Liver (tissue), 3 donors: ENCODE results near the gene IER3IP1.

Experiments used
- EGR1 ChIP-seq, 2 donors: IDR thresholded peaks; 2 replicates each; pipeline ENCODE4 v1.6.1; 2016 to 2018; ENCODE audit warnings: antibody characterized with exemption in 2 of 2, low read depth in 2 of 2
- FOXA1 ChIP-seq: IDR thresholded peaks from 2 replicates; pipeline ENCODE4 v1.6.1; 2016; ENCODE audit warnings: antibody characterized with exemption
- GABPA ChIP-seq, 2 donors: IDR thresholded peaks in 1 of 2; conservative IDR thresholded peaks in 1 of 2; 2 replicates each; pipeline ENCODE4 v1.6.1; 2016; ENCODE audit warnings: antibody characterized with exemption in 2 of 2, mild to moderate bottlenecking in 1 of 2, moderate library complexity in 1 of 2
- RAD21 ChIP-seq, 2 donors: IDR thresholded peaks; 2 replicates each; pipeline ENCODE4 v1.6.1; 2016; ENCODE audit warnings: antibody characterized with exemption in 2 of 2, mild to moderate bottlenecking in 2 of 2
- YY1 ChIP-seq: IDR thresholded peaks from 2 replicates; pipeline ENCODE4 v1.6.1; 2016; ENCODE audit warnings: antibody characterized with exemption, mild to moderate bottlenecking
- TF ChIP-seq, protein P1 (sequence below): IDR thresholded peaks from 2 replicates; pipeline ENCODE4 v1.6.1; 2016; ENCODE audit warnings: antibody characterized with exemption
- TF ChIP-seq, protein P2 (sequence below): fragments of 150-350 bp; IDR thresholded peaks from 2 replicates; pipeline ENCODE4 v1.5.1; 2017; ENCODE audit warnings: improper control_type of control experiment, low read depth, low read length; ENCODE audit not compliant: missing input control
- donor health status: healthy.
- donor health status: healthy.

GRCh38 chr18:47146206-47146605 is 30.0 kb downstream of the IER3IP1 start:
- TF ChIP-seq FOXA1 (no peak), YY1 (no peak), GABPA (IDR thresholded peaks at IDR 0.05 in 1 of 2, conservative IDR thresholded peaks at IDR 0.05 in 1 of 2) (no peak), EGR1 (IDR thresholded peaks at IDR 0.05; ENCODE audit: low read depth in 2 of 2) (no peak), RAD21 (IDR thresholded peaks at IDR 0.05) (no peak)
- TF ChIP-seq, protein P1, sequence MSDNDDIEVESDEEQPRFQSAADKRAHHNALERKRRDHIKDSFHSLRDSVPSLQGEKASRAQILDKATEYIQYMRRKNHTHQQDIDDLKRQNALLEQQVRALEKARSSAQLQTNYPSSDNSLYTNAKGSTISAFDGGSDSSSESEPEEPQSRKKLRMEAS = no peak
- TF ChIP-seq, protein P2, sequence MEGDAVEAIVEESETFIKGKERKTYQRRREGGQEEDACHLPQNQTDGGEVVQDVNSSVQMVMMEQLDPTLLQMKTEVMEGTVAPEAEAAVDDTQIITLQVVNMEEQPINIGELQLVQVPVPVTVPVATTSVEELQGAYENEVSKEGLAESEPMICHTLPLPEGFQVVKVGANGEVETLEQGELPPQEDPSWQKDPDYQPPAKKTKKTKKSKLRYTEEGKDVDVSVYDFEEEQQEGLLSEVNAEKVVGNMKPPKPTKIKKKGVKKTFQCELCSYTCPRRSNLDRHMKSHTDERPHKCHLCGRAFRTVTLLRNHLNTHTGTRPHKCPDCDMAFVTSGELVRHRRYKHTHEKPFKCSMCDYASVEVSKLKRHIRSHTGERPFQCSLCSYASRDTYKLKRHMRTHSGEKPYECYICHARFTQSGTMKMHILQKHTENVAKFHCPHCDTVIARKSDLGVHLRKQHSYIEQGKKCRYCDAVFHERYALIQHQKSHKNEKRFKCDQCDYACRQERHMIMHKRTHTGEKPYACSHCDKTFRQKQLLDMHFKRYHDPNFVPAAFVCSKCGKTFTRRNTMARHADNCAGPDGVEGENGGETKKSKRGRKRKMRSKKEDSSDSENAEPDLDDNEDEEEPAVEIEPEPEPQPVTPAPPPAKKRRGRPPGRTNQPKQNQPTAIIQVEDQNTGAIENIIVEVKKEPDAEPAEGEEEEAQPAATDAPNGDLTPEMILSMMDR = no peak
